B cell (primary cell): Measurements from ENCODE around the gene MST1R. TPM values are rescaled to one million over a fixed set of nuclear protein-coding genes. Genes with fewer than 3 reads are reported as not detected.

Source experiments
- ATAC-seq: fragments of 200-7000 bp; cut with Tn5 transposase; one replicate; pipeline ENCODE4 v1.10.0; 2021; ENCODE audit warnings: low read depth, mild to moderate bottlenecking, moderate number of reproducible peaks, moderate library complexity
- CTCF ChIA-PET: fragments of 350-600 bp; sonication (Branson Sonifier 250); formaldehyde crosslinking; loops from one replicate; lab custom pipeline; 2021; ENCODE audit warnings: antibody characterized with exemption, inconsistent platforms; lab: Charles Lee
- POLR2A ChIA-PET: fragments of 350-600 bp; sonication (Branson Sonifier 250); formaldehyde crosslinking; loops from one replicate; lab custom pipeline; 2021; ENCODE audit warnings: antibody characterized with exemption; lab: Charles Lee
- DNase-seq: peaks from one replicate; pipeline ENCODE4 v3.0.0; 2013
- H2AFZ ChIP-seq: 2 replicates; pipeline ENCODE4 v1.6.1; 2012; ENCODE audit warnings: mild to moderate bottlenecking, low read depth, low read length; ENCODE audit not compliant: insufficient read depth, poor library complexity, severe bottlenecking
- H3K27ac ChIP-seq, 2 donors: 1 replicate in 1 of 2; 2 replicates in 1 of 2; pipeline ENCODE4 v1.5.1; 2012 to 2013; ENCODE audit warnings: low read length in 2 of 2, mild to moderate bottlenecking in 2 of 2, moderate library complexity in 1 of 2
- H3K27me3 ChIP-seq, 4 experiments: fragments of 200-600 bp in 1 of 4; sonication (generic) in 1 of 4; replicated peaks in 1 of 4; 1 replicate in 2 of 4; 2 replicates in 2 of 4; pipeline versions ENCODE4 v1.6.1 to v1.7.0; 2013 to 2016; ENCODE audit warnings: low read length in 3 of 4, mild to moderate bottlenecking in 2 of 4, mixed read lengths in 1 of 4, moderate library complexity in 1 of 4; ENCODE audit not compliant: insufficient read depth in 4 of 4, control insufficient read depth in 3 of 4; ENCODE audit errors: control extremely low read depth in 1 of 4
- H3K36me3 ChIP-seq, 2 experiments: replicated peaks in 1 of 2; 1 replicate in 1 of 2; 2 replicates in 1 of 2; pipeline versions ENCODE4 v1.6.1 to v1.7.1; 2013; ENCODE audit warnings: low read length in 1 of 2; ENCODE audit not compliant: insufficient read depth in 2 of 2, control insufficient read depth in 1 of 2; ENCODE audit errors: control extremely low read depth in 1 of 2, extremely low read depth in 1 of 2
- H3K4me1 ChIP-seq, 2 donors: fragments of 200-600 bp in 1 of 2; sonication (generic) in 1 of 2; 1 replicate in 1 of 2; 2 replicates in 1 of 2; pipeline versions ENCODE4 v1.5.1 to v1.6.1; 2013 to 2017; ENCODE audit warnings: low read length in 2 of 2; ENCODE audit not compliant: control insufficient read depth in 2 of 2, insufficient read depth in 2 of 2
- H3K4me2 ChIP-seq: replicated peaks from 2 replicates; pipeline ENCODE3; 2012; ENCODE audit warnings: mild to moderate bottlenecking, low read depth, low read length; ENCODE audit not compliant: poor library complexity, severe bottlenecking
- H3K4me3 ChIP-seq, 5 experiments: fragments of 200-600 bp in 1 of 5; sonication (generic) in 1 of 5; 1 replicate in 3 of 5; 2 replicates in 2 of 5; pipeline versions ENCODE4 v1.5.1 to v1.7.0; 2011 to 2016; ENCODE audit warnings: low read length in 4 of 5, mild to moderate bottlenecking in 4 of 5, low read depth in 2 of 5, control low read depth in 1 of 5, moderate library complexity in 1 of 5; ENCODE audit not compliant: insufficient read depth in 1 of 5; ENCODE audit errors: control extremely low read depth in 1 of 5, extremely low read depth in 1 of 5
- H3K79me2 ChIP-seq: fragments of 200-600 bp; sonication (generic); one replicate; pipeline ENCODE4 v1.6.0; 2016; ENCODE audit warnings: low read length; ENCODE audit not compliant: control insufficient read depth, insufficient read depth
- H3K9ac ChIP-seq: fragments of 200-600 bp; sonication (generic); 2 replicates; pipeline ENCODE4 v1.6.1; 2017; ENCODE audit warnings: mild to moderate bottlenecking, low read length, moderate library complexity
- H3K9me3 ChIP-seq, 3 donors: one replicate each; pipeline versions ENCODE4 v1.6.1 to v1.7.1; 2013; ENCODE audit warnings: low read length in 2 of 3; ENCODE audit not compliant: control insufficient read depth in 2 of 3, insufficient read depth in 1 of 3; ENCODE audit errors: control extremely low read depth in 1 of 3
- H4K20me1 ChIP-seq: 2 replicates; pipeline ENCODE4 v1.6.0; 2012; ENCODE audit warnings: mild to moderate bottlenecking, low read length; ENCODE audit not compliant: insufficient read depth, control insufficient read depth, poor library complexity, severe bottlenecking
- H3K27ac Mint-ChIP-seq: one replicate; pipeline ENCODE4 v1.8.0; 2021; ENCODE audit warnings: mixed read lengths
- H3K27me3 Mint-ChIP-seq: one replicate; pipeline ENCODE4 v1.8.0; 2021; ENCODE audit warnings: mixed read lengths
- H3K4me1 Mint-ChIP-seq: one replicate; pipeline ENCODE4 v1.8.0; 2021; ENCODE audit warnings: mixed read lengths
- H3K4me3 Mint-ChIP-seq: one replicate; pipeline ENCODE4 v1.8.0; 2021; ENCODE audit warnings: mixed read lengths
- H3K9me3 Mint-ChIP-seq: one replicate; pipeline ENCODE4 v1.8.0; 2022; ENCODE audit warnings: mixed read lengths; ENCODE audit not compliant: insufficient read depth
- EZH2 ChIP-seq: IDR thresholded peaks from 2 replicates; pipeline ENCODE4 v1.6.1; 2012; ENCODE audit warnings: borderline replicate concordance, low read depth, mild to moderate bottlenecking, moderate library complexity, low read length; ENCODE audit not compliant: insufficient read depth, poor library complexity, severe bottlenecking
- WGBS: methylation state at CpG from one replicate; pipeline ENCODE4 v1.1.5; 2013; ENCODE audit warnings: missing lambda C conversion rate; ENCODE audit not compliant: insufficient coverage; 5-methylcytosine and 5-hydroxymethylcytosine counted together
- intact Hi-C: fragments of 100-400 bp; cut with micrococcal nuclease; formaldehyde crosslinking; loops from one replicate; pipeline ENCODE4 v1.10.0; 2022
- polyA plus RNA-seq: library from polyadenylated mRNA; depleted of rRNA; stranded (reverse); fragments of >200 nt; gene quantifications from 2 replicates; pipeline ENCODE4 v1.2.3, GENCODE V29; 2012
- total RNA-seq, 2 donors: library from RNA; stranded (reverse); fragments of 120-200 nt in 1 of 2; gene quantifications; 1 replicate in 1 of 2; 2 replicates in 1 of 2; pipeline versions ENCODE4 v1.2.3 to v1.2.4, GENCODE V29; 2013 to 2022
- TF ChIP-seq, protein P1 (sequence below): fragments of 200-600 bp; IDR thresholded peaks from one replicate; pipeline ENCODE4 v1.8.0; 2022; ENCODE audit warnings: antibody characterized with exemption, mild to moderate bottlenecking

The MST1R gene
- total and polyA plus RNA-seq, 2 donors (not counting 1 experiment from before 2014, with no cell fraction given) = 1.7 to 2.4 TPM

DNA sequence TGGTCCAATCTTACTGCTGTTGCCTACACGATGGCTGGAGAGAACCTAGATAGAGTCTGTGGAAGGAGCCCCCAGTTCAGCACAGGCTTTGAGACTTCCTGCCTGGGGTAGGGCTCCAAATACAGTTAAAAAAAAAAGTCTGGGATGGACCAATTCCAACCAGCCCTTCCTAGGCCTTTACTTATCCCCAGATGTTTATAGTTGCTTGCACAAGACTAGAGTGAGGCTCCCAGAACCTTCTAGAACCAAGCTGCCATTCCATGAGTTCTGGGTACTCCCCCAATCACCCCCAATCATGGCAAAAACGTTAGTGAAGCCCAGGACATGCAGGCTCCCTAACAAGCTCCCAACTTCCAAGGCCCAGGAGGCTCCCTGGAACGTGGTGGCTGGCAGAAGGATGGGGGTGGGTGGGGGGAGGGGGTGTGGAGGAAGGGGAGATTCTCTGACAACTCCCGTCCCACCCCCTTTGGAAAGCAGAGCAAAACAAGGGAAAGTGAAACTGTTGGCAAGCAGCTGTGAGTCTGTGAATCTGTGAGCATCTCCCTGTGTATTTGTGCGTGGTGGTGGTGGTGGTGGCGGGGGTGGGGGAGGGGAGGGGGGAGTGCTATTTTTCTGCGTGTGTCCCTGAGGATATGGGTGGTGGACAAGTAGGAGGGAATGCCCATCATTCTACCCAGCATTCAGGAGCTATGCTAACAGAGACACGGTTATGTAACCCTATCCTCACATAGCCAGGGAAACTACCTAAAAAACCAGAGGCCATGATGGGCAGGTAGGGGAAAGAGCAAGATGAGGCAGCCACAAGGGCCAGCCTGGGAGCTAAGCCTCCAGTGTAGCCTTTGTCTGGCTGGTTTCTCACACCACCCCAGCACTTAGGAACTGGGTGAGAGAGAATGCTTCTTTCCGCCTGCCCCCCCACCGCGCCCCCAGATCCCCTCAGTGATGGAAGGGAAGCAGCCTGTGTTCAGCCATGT is 2.0 kb downstream of the MST1R start:
- Mint-ChIP-seq H3K9me3 (no peaks in the 10 kb centered on the region), H3K4me3 (no peak overlapping the region), H3K27me3 (no peaks in the 10 kb centered on the region), H3K27ac (no peak overlapping the region), H3K4me1 (peaks cover 22% of the 10 kb centered on the region)
- H3K79me2 ChIP-seq = no peaks in the 10 kb centered on the region
- H3K4me1 ChIP-seq = peaks cover 13 to 34% of the 10 kb centered on the region in 2 donors
- DNase-seq (no peak), ATAC-seq (no peak)
- ChIA-PET CTCF (no interaction called here), POLR2A (interaction anchor here (0.5 to 0.6 kb wide), 4 partner anchors 29 to 98 kb away, joined by 3 to 11 read pairs (median 6); partner anchors contain the start of gene INKA1)
- no peak overlapping the region for H3K27ac ChIP-seq
- H3K27me3 ChIP-seq = no peaks in the 10 kb centered on the region
- no peak overlapping the region for H2AFZ ChIP-seq
- H3K9ac ChIP-seq = no peak overlapping the region
- H3K9me3 ChIP-seq = peaks cover 0 to 6% (median 0%) of the 10 kb centered on the region in 3 donors
- TF ChIP-seq, protein P1, sequence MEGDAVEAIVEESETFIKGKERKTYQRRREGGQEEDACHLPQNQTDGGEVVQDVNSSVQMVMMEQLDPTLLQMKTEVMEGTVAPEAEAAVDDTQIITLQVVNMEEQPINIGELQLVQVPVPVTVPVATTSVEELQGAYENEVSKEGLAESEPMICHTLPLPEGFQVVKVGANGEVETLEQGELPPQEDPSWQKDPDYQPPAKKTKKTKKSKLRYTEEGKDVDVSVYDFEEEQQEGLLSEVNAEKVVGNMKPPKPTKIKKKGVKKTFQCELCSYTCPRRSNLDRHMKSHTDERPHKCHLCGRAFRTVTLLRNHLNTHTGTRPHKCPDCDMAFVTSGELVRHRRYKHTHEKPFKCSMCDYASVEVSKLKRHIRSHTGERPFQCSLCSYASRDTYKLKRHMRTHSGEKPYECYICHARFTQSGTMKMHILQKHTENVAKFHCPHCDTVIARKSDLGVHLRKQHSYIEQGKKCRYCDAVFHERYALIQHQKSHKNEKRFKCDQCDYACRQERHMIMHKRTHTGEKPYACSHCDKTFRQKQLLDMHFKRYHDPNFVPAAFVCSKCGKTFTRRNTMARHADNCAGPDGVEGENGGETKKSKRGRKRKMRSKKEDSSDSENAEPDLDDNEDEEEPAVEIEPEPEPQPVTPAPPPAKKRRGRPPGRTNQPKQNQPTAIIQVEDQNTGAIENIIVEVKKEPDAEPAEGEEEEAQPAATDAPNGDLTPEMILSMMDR = no peak
- TF ChIP-seq EZH2 = no peak
- no peaks in the 10 kb centered on the region for H4K20me1 ChIP-seq
- H3K36me3 ChIP-seq = no peaks in the 10 kb centered on the region
- H3K4me2 ChIP-seq = no peak overlapping the region
- intact Hi-C loops = no loop called here
- H3K4me3 ChIP-seq = no peak overlapping the region
- WGBS = 59% methylated on average over 5 of the region's 11 CpGs
